ENCODE data around the gene AMPH.

DNA sequence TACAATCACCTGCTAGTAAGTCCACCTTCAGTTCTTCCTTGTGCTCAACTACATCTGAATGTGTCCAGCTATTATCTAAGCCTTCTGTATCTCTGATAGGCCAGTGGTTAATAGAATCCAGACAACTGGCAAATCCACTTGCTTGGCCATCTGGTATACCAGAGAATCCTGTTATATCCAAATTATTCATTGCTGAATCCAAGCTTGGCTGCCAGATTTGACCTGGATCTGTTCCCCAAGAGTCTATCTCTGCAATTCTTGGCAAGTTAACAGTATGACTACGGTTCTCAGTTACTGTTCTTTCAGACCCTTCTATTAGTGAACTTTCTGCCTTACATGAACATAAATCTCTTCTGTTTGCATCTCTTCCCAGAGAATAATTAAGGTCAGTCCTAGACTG lies 203.1 kb downstream of the AMPH start:
- TF ChIP-seq, protein P1, sequence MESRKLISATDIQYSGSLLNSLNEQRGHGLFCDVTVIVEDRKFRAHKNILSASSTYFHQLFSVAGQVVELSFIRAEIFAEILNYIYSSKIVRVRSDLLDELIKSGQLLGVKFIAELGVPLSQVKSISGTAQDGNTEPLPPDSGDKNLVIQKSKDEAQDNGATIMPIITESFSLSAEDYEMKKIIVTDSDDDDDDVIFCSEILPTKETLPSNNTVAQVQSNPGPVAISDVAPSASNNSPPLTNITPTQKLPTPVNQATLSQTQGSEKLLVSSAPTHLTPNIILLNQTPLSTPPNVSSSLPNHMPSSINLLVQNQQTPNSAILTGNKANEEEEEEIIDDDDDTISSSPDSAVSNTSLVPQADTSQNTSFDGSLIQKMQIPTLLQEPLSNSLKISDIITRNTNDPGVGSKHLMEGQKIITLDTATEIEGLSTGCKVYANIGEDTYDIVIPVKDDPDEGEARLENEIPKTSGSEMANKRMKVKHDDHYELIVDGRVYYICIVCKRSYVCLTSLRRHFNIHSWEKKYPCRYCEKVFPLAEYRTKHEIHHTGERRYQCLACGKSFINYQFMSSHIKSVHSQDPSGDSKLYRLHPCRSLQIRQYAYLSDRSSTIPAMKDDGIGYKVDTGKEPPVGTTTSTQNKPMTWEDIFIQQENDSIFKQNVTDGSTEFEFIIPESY (IDR thresholded peaks at IDR 0.05; ENCODE audit: extremely low read depth, insufficient replicate concordance, low read length), result no peak
- no peak for TF ChIP-seq SIN3A (IDR thresholded peaks at IDR 0.05; ENCODE audit: low read depth)
- no peak for TF ChIP-seq SP1 (IDR thresholded peaks at IDR 0.05; ENCODE audit: low read depth)
- TF ChIP-seq POLR2AphosphoS5 (IDR thresholded peaks at IDR 0.05; ENCODE audit: low read depth, low read length), result no peak
- no peak for TF ChIP-seq POLR2A (IDR thresholded peaks at IDR 0.05; ENCODE audit: borderline replicate concordance, extremely low read depth, insufficient read depth, insufficient read length)
- TF ChIP-seq, protein P2, sequence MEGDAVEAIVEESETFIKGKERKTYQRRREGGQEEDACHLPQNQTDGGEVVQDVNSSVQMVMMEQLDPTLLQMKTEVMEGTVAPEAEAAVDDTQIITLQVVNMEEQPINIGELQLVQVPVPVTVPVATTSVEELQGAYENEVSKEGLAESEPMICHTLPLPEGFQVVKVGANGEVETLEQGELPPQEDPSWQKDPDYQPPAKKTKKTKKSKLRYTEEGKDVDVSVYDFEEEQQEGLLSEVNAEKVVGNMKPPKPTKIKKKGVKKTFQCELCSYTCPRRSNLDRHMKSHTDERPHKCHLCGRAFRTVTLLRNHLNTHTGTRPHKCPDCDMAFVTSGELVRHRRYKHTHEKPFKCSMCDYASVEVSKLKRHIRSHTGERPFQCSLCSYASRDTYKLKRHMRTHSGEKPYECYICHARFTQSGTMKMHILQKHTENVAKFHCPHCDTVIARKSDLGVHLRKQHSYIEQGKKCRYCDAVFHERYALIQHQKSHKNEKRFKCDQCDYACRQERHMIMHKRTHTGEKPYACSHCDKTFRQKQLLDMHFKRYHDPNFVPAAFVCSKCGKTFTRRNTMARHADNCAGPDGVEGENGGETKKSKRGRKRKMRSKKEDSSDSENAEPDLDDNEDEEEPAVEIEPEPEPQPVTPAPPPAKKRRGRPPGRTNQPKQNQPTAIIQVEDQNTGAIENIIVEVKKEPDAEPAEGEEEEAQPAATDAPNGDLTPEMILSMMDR (IDR thresholded peaks at IDR 0.05 in 2 of 3, conservative IDR thresholded peaks at IDR 0.05 in 1 of 3; ENCODE audit: borderline replicate concordance in 1 of 3, insufficient read depth in 1 of 3, low read depth in 2 of 3, low read length in 2 of 3), result no peak
- no peak for TF ChIP-seq RAD21 (IDR thresholded peaks at IDR 0.05; ENCODE audit: low read depth)
- no peak for TF ChIP-seq EZH2 (IDR thresholded peaks at IDR 0.05)
- TF ChIP-seq, protein P3, sequence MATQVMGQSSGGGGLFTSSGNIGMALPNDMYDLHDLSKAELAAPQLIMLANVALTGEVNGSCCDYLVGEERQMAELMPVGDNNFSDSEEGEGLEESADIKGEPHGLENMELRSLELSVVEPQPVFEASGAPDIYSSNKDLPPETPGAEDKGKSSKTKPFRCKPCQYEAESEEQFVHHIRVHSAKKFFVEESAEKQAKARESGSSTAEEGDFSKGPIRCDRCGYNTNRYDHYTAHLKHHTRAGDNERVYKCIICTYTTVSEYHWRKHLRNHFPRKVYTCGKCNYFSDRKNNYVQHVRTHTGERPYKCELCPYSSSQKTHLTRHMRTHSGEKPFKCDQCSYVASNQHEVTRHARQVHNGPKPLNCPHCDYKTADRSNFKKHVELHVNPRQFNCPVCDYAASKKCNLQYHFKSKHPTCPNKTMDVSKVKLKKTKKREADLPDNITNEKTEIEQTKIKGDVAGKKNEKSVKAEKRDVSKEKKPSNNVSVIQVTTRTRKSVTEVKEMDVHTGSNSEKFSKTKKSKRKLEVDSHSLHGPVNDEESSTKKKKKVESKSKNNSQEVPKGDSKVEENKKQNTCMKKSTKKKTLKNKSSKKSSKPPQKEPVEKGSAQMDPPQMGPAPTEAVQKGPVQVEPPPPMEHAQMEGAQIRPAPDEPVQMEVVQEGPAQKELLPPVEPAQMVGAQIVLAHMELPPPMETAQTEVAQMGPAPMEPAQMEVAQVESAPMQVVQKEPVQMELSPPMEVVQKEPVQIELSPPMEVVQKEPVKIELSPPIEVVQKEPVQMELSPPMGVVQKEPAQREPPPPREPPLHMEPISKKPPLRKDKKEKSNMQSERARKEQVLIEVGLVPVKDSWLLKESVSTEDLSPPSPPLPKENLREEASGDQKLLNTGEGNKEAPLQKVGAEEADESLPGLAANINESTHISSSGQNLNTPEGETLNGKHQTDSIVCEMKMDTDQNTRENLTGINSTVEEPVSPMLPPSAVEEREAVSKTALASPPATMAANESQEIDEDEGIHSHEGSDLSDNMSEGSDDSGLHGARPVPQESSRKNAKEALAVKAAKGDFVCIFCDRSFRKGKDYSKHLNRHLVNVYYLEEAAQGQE (IDR thresholded peaks at IDR 0.05; ENCODE audit: low read depth), result no peak
- TF ChIP-seq CEBPB (IDR thresholded peaks at IDR 0.05; ENCODE audit: low read depth), result no peak
- TF ChIP-seq FOSL1 (IDR thresholded peaks at IDR 0.05; ENCODE audit: low read depth), result no peak
- TF ChIP-seq CBX3 (IDR thresholded peaks at IDR 0.05; ENCODE audit: low read depth), result no peak
- TF ChIP-seq, protein P4, sequence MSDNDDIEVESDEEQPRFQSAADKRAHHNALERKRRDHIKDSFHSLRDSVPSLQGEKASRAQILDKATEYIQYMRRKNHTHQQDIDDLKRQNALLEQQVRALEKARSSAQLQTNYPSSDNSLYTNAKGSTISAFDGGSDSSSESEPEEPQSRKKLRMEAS (IDR thresholded peaks at IDR 0.05), result no peak

Measured in HCT116 (cell line).